CD4-positive, alpha-beta T cell (primary cell): ENCODE data around the gene TMCO2. TPM values are rescaled to one million over a fixed set of nuclear protein-coding genes. Genes with fewer than 3 reads are reported as not detected.

ENCODE experiments used
- ATAC-seq: fragments of 200-7000 bp; cut with Tn5 transposase; one replicate; pipeline ENCODE4 v1.10.0; 2022; ENCODE audit warnings: mild to moderate bottlenecking; ENCODE audit not compliant: poor library complexity
- CTCF ChIA-PET: fragments of 350-600 bp; sonication (Branson Sonifier 250); formaldehyde crosslinking; loops from one replicate; lab custom pipeline; 2021; ENCODE audit warnings: antibody characterized with exemption, inconsistent platforms; lab: Charles Lee
- POLR2A ChIA-PET: fragments of 350-600 bp; sonication (Branson Sonifier 250); formaldehyde crosslinking; loops from one replicate; lab custom pipeline; 2021; ENCODE audit warnings: antibody characterized with exemption, inconsistent platforms; lab: Charles Lee
- DNase-seq, 14 experiments: peaks; one replicate each; pipeline ENCODE4 v3.0.0-alpha.2; 2013 to 2020; ENCODE audit warnings: mixed read lengths in 2 of 14
- H3K27ac ChIP-seq, 2 donors: one replicate each; pipeline versions ENCODE4 v1.5.1 to v1.7.0; 2013; ENCODE audit warnings: low read length in 2 of 2, low read depth in 1 of 2, mild to moderate bottlenecking in 1 of 2
- H3K27me3 ChIP-seq, 2 experiments: 1 replicate in 1 of 2; 2 replicates in 1 of 2; pipeline versions ENCODE4 v1.6.1 to v1.7.0; 2013; ENCODE audit warnings: low read length in 2 of 2, control low read depth in 1 of 2, mild to moderate bottlenecking in 1 of 2, moderate library complexity in 1 of 2; ENCODE audit not compliant: insufficient read depth in 2 of 2, control insufficient read depth in 1 of 2
- H3K36me3 ChIP-seq: one replicate; pipeline ENCODE4 v1.6.1; 2013; ENCODE audit warnings: low read length, control low read depth; ENCODE audit not compliant: insufficient read depth
- H3K4me1 ChIP-seq: one replicate; pipeline ENCODE4 v1.6.1; 2013; ENCODE audit warnings: low read length, control low read depth; ENCODE audit not compliant: insufficient read depth
- H3K4me3 ChIP-seq: one replicate; pipeline ENCODE4 v1.5.1; 2013; ENCODE audit warnings: mild to moderate bottlenecking, low read length, moderate library complexity
- H3K9me3 ChIP-seq, 2 experiments: 1 replicate in 1 of 2; 2 replicates in 1 of 2; pipeline versions ENCODE4 v1.6.1 to v1.7.0; 2013; ENCODE audit warnings: low read length in 2 of 2, mild to moderate bottlenecking in 2 of 2, control low read depth in 1 of 2, moderate library complexity in 1 of 2; ENCODE audit not compliant: control insufficient read depth in 1 of 2, insufficient read depth in 1 of 2
- H3K27ac Mint-ChIP-seq: one replicate; pipeline ENCODE4 v1.8.0; 2020; ENCODE audit warnings: mixed read lengths
- H3K27me3 Mint-ChIP-seq: one replicate; pipeline ENCODE4 v1.8.0; 2021; ENCODE audit warnings: mixed read lengths
- H3K36me3 Mint-ChIP-seq: one replicate; pipeline ENCODE4 v1.8.0; 2021; ENCODE audit warnings: low read depth, mixed read lengths
- H3K4me1 Mint-ChIP-seq: one replicate; pipeline ENCODE4 v1.8.0; 2021; ENCODE audit warnings: low read depth, mixed read lengths
- H3K4me3 Mint-ChIP-seq: one replicate; pipeline ENCODE4 v1.8.0; 2020; ENCODE audit warnings: mild to moderate bottlenecking, mixed read lengths
- H3K9me3 Mint-ChIP-seq: one replicate; pipeline ENCODE4 v1.8.0; 2020; ENCODE audit warnings: mixed read lengths
- intact Hi-C, 2 experiments: fragments of 100-400 bp; cut with DNase I in 1 of 2; cut with micrococcal nuclease in 1 of 2; formaldehyde crosslinking; loops; one replicate each; pipeline versions ENCODE4 v1.15.1 to v1.9.0; 2023 to 2025; cut with DNase I, micrococcal nuclease
- total RNA-seq, 174 experiments: library from RNA in 2 of 174; stranded (reverse) in 2 of 174; gene quantifications; one replicate each; pipeline ENCODE4 v1.2.3 and lab custom pipeline; 2021 to 2026
- TF ChIP-seq, protein P1 (sequence below): fragments of 200-600 bp; IDR thresholded peaks from one replicate; pipeline ENCODE4 v1.8.0; 2022; ENCODE audit warnings: antibody characterized with exemption, mild to moderate bottlenecking

The TMCO2 gene
- total RNA-seq, 2 experiments from 2014 or later: not detected

DNA sequence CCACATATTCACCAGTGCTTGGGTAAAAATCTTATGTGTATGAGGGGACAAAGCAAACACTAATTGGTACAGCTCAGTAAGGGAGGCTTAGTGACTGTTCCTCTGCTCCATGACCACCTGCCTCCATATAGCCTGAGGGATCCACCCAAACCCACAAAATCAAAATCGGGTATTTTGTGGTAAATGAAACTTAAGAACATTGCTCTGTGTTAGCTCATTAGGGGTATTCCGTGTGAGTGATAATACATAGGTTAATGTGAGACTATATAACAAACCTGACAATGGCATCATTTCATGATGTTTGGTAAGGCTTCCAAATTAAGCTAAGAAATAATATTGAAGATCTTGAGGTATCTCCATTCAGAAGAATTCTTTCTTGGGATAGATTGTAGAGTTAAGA is 43.6 kb downstream of the TMCO2 start:
- Histone ChIP-seq H3K9me3 (no peaks in the 10 kb centered on the region), H3K36me3 (peaks cover 59% of the 10 kb centered on the region), H3K4me1 (no peaks in the 10 kb centered on the region), H3K27ac (no peak overlapping the region), H3K4me3 (no peak overlapping the region), H3K27me3 (no peaks in the 10 kb centered on the region)
- DNase-seq (no peak), ATAC-seq (no peak)
- TF ChIP-seq, protein P1, sequence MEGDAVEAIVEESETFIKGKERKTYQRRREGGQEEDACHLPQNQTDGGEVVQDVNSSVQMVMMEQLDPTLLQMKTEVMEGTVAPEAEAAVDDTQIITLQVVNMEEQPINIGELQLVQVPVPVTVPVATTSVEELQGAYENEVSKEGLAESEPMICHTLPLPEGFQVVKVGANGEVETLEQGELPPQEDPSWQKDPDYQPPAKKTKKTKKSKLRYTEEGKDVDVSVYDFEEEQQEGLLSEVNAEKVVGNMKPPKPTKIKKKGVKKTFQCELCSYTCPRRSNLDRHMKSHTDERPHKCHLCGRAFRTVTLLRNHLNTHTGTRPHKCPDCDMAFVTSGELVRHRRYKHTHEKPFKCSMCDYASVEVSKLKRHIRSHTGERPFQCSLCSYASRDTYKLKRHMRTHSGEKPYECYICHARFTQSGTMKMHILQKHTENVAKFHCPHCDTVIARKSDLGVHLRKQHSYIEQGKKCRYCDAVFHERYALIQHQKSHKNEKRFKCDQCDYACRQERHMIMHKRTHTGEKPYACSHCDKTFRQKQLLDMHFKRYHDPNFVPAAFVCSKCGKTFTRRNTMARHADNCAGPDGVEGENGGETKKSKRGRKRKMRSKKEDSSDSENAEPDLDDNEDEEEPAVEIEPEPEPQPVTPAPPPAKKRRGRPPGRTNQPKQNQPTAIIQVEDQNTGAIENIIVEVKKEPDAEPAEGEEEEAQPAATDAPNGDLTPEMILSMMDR: no peak
- no peaks in the 10 kb centered on the region for H3K4me1 Mint-ChIP-seq
- no peak overlapping the region for H3K4me3 Mint-ChIP-seq
- CTCF ChIA-PET: interaction anchor here (1.9 to 2.7 kb wide), 2 partner anchors 24 to 138 kb away, joined by 6 to 8 read pairs; no protein-coding TSS in a partner anchor
- H3K9me3 Mint-ChIP-seq: no peaks in the 10 kb centered on the region
- peaks cover 54% of the 10 kb centered on the region for H3K36me3 Mint-ChIP-seq
- H3K27me3 Mint-ChIP-seq: no peaks in the 10 kb centered on the region
- intact Hi-C loops: no loop called here
- H3K27ac Mint-ChIP-seq: no peak overlapping the region
- POLR2A ChIA-PET: no interaction called here

DNA sequence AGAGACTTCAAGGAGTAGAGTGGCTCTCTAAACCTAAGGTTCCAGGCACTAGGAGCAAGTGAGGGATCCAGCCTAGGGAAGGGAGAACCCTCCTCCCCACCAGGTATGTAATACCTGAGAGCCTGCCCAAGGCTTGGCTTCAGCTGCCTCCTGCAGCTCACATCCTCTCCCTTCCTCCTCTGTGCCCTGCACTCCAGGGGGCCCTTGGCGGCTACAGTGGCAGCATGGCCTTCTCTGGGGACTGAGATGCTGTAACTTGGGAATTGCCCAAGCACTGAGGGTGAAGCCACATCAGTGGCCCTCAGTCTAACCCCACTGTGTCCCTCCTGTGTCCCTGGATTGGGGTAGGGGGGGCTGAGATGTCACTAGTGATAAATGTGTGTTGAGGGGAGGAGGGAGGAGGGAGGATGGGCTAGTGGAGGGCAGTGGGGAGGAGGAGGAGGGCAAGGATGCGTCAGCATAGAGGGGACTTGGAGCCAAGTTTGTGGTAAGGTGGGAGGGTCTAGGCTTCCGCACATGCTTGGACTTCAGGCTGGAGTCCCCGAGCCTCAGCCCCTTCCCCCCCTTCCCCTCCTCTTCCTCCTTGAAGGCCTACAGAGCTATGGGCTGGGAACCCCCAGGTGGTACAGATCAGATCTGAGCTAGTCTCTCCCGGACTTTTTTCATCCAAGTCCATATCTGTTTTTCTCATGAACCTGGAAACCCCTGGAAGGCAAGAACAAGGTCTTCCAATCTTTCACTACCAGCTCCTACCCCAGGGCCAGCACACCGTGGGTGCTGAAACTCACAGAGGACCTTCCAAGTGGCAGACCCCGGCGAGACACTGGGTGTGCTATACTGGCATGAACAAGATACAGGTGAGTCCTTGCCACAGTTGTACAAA is 51.9 kb downstream of the TMCO2 start:
- POLR2A ChIA-PET: no interaction called here

DNA sequence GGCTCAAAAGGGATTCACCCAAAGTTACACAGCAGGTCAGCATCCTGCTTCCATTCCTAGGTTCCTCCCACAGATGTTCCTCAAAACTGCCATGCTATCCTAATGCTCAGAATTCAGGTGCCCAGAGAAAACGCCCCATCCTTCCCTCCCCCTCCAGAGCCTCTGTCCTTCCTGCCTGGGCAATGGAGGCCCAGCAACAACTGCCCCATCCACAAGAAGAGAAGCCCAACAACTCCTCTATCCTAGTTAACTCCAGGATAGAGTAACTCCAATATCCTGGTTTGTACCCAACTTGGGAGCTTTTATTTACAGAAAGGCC is 52.5 kb downstream of the TMCO2 start:
- POLR2A ChIA-PET: no interaction called here
- intact Hi-C loops: no loop called here
- no peak overlapping the region for H3K4me3 Mint-ChIP-seq

More for the DNA sequence above, 51.9 kb downstream of the TMCO2 start:
- TF ChIP-seq, protein P1: no peak
- Histone ChIP-seq H3K4me1 (no peaks in the 10 kb centered on the region), H3K27ac (no peak overlapping the region), H3K9me3 (no peaks in the 10 kb centered on the region), H3K4me3 (no peak overlapping the region), H3K36me3 (no peaks in the 10 kb centered on the region), H3K27me3 (no peaks in the 10 kb centered on the region)
- DNase-seq (no peak), ATAC-seq (no peak)
- H3K36me3 Mint-ChIP-seq: no peaks in the 10 kb centered on the region
- H3K4me3 Mint-ChIP-seq: no peak overlapping the region
- no peaks in the 10 kb centered on the region for H3K4me1 Mint-ChIP-seq
- no peaks in the 10 kb centered on the region for H3K27me3 Mint-ChIP-seq
- intact Hi-C loops: no loop called here
- H3K27ac Mint-ChIP-seq: no peak overlapping the region
- no peaks in the 10 kb centered on the region for H3K9me3 Mint-ChIP-seq
- CTCF ChIA-PET: interaction anchor here (0.6 kb wide), 1 partner anchor 23 kb away, joined by 3 read pairs; no protein-coding TSS in a partner anchor

More for the DNA sequence above, 52.5 kb downstream of the TMCO2 start:
- no peak overlapping the region for H3K27ac ChIP-seq
- no peak overlapping the region for H3K4me3 ChIP-seq
- no peaks in the 10 kb centered on the region for H3K27me3 Mint-ChIP-seq
- TF ChIP-seq, protein P1: no peak
- no peaks in the 10 kb centered on the region for H3K27me3 ChIP-seq
- ATAC-seq (no peak), DNase-seq (no peak)
- no peaks in the 10 kb centered on the region for H3K4me1 ChIP-seq
- no peaks in the 10 kb centered on the region for H3K36me3 ChIP-seq
- no peaks in the 10 kb centered on the region for H3K9me3 ChIP-seq
- H3K4me1 Mint-ChIP-seq: no peaks in the 10 kb centered on the region
- CTCF ChIA-PET: interaction anchor here (0.6 kb wide), 1 partner anchor 22 kb away, joined by 3 read pairs; no protein-coding TSS in a partner anchor
- H3K27ac Mint-ChIP-seq: no peak overlapping the region
- H3K36me3 Mint-ChIP-seq: no peaks in the 10 kb centered on the region
- H3K9me3 Mint-ChIP-seq: no peaks in the 10 kb centered on the region
